Tibial nerve (tissue), 4 donors: ENCODE data around the gene ADM. TPM values are rescaled to one million over a fixed set of nuclear protein-coding genes. Genes with fewer than 3 reads are reported as not detected.

Experiments
- DNase-seq, 2 donors: peaks; one replicate each; pipeline ENCODE4 v3.0.0-alpha.2; 2019; ENCODE audit warnings: low spot score in 2 of 2
- H3K27ac ChIP-seq, 4 donors: fragments of 200-600 bp; sonication (generic) in 3 of 4; one replicate each; pipeline ENCODE4 v1.5.1; 2017 to 2019; ENCODE audit warnings: mild to moderate bottlenecking in 1 of 4
- H3K27me3 ChIP-seq, 2 donors: fragments of 200-600 bp; sonication (generic) in 1 of 2; one replicate each; pipeline versions ENCODE4 v1.5.1 to v1.6.0; 2017 to 2019
- H3K36me3 ChIP-seq, 3 donors: fragments of 200-600 bp; sonication (generic); one replicate each; pipeline ENCODE4 v1.5.1; 2018 to 2019
- H3K4me1 ChIP-seq, 4 donors: fragments of 200-600 bp; sonication (generic) in 3 of 4; one replicate each; pipeline ENCODE4 v1.5.1; 2017 to 2019
- H3K4me3 ChIP-seq, 4 donors: fragments of 200-600 bp; sonication (generic) in 3 of 4; one replicate each; pipeline ENCODE4 v1.5.1; 2017 to 2019; ENCODE audit warnings: mild to moderate bottlenecking in 1 of 4, moderate library complexity in 1 of 4
- H3K9me3 ChIP-seq, 4 donors: fragments of 200-600 bp; sonication (generic) in 3 of 4; one replicate each; pipeline ENCODE4 v1.5.1; 2017 to 2019
- EP300 ChIP-seq, 2 donors: sonication (generic); formaldehyde crosslinking; IDR thresholded peaks; one replicate each; pipeline ENCODE4 v1.6.1; 2017; ENCODE audit warnings: antibody characterized with exemption in 2 of 2, mild to moderate bottlenecking in 1 of 2
- POLR2A ChIP-seq, 2 donors: fragments of 450-650 bp; IDR thresholded peaks; one replicate each; pipeline ENCODE4 v1.6.1; 2017; ENCODE audit warnings: antibody characterized with exemption in 2 of 2, mild to moderate bottlenecking in 2 of 2, moderate library complexity in 2 of 2
- whole genome bisulfite sequencing, 2 donors: methylation state at CpG; one replicate each; pipeline ENCODE4 v1.1.5; 2018; 5-methylcytosine and 5-hydroxymethylcytosine counted together
- total RNA-seq, 4 donors: library from RNA; depleted of rRNA; stranded (reverse); fragments of >200 nt; gene quantifications; one replicate each; pipeline ENCODE4 v1.1.0, GENCODE V29; 2016
- TF ChIP-seq, protein P1 (sequence below), 5 experiments: fragments of 200-600 bp in 3 of 5; fragments of 450-650 bp in 2 of 5; sonication (generic) in 3 of 5; IDR thresholded peaks; one replicate each; pipeline ENCODE4 v1.5.1; 2016 to 2019; ENCODE audit warnings: antibody characterized with exemption in 5 of 5, mild to moderate bottlenecking in 3 of 5, moderate library complexity in 2 of 5

ADM gene
- total RNA-seq, 4 donors from 2014 or later, result 123 to 420 (median 197) TPM

DNA sequence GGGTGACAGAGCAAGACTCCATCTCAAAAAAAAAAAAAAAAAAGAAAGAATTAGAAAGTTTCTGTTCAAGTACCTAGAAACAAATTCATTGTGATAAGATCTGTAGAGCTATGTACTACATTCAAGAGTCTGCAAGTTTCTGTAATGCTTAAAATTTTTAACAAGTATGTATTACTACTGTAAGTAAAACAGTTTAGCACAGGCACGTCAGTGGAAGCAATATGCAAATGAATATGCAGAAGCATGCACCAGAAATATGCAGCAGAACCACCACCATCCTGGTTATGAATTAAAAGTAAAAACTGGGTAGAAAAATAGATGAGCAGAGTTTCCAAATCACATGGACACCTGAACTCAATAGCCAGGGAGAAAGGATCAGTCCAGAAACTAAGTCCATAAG, 30.1 kb upstream of the ADM start:
- Histone ChIP-seq H3K36me3 (no peaks in the 10 kb centered on the region), H3K27me3 (no peaks in the 10 kb centered on the region), H3K4me3 (no peak overlapping the region), H3K9me3 (no peaks in the 10 kb centered on the region), H3K4me1 (peaks cover 0 to 20% (median 4%) of the 10 kb centered on the region in 4 donors), H3K27ac (no peak overlapping the region)
- no peak for DNase-seq
- TF ChIP-seq, protein P1, sequence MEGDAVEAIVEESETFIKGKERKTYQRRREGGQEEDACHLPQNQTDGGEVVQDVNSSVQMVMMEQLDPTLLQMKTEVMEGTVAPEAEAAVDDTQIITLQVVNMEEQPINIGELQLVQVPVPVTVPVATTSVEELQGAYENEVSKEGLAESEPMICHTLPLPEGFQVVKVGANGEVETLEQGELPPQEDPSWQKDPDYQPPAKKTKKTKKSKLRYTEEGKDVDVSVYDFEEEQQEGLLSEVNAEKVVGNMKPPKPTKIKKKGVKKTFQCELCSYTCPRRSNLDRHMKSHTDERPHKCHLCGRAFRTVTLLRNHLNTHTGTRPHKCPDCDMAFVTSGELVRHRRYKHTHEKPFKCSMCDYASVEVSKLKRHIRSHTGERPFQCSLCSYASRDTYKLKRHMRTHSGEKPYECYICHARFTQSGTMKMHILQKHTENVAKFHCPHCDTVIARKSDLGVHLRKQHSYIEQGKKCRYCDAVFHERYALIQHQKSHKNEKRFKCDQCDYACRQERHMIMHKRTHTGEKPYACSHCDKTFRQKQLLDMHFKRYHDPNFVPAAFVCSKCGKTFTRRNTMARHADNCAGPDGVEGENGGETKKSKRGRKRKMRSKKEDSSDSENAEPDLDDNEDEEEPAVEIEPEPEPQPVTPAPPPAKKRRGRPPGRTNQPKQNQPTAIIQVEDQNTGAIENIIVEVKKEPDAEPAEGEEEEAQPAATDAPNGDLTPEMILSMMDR (IDR thresholded peaks at IDR 0.05), result no peak
- TF ChIP-seq EP300 (IDR thresholded peaks at IDR 0.05) (no peak), POLR2A (IDR thresholded peaks at IDR 0.05) (no peak)
- 55 to 74% methylated on average over 1 of the region's 1 CpG for WGBS, 2 donors

DNA sequence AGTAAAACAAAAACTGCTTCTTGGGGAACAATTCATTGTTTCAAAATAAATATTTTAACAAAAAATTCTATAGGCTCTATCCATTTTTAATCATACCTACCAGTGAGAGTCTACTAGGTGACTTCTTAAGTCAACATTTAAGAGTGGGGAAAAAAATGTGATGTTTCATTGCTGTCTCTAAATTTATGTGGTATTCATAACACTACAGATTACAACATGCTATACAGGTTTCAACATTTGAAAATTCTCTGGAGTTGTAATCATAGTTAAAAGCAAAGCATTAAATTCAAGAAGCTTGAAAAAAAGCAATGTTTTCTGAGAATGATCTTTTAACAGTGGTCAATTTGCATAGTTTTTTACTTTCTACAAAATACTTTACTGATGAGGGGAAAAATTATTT, 29.2 kb upstream of the ADM start:
- Histone ChIP-seq H3K36me3 (no peaks in the 10 kb centered on the region), H3K27ac (no peak overlapping the region), H3K9me3 (no peaks in the 10 kb centered on the region), H3K4me1 (peaks cover 0 to 20% (median 4%) of the 10 kb centered on the region in 4 donors), H3K27me3 (no peaks in the 10 kb centered on the region), H3K4me3 (no peak overlapping the region)
- no peak for DNase-seq
- TF ChIP-seq, protein P1 (IDR thresholded peaks at IDR 0.05), result no peak
- TF ChIP-seq EP300 (IDR thresholded peaks at IDR 0.05), result no peak
- no peak for TF ChIP-seq POLR2A (IDR thresholded peaks at IDR 0.05)

DNA sequence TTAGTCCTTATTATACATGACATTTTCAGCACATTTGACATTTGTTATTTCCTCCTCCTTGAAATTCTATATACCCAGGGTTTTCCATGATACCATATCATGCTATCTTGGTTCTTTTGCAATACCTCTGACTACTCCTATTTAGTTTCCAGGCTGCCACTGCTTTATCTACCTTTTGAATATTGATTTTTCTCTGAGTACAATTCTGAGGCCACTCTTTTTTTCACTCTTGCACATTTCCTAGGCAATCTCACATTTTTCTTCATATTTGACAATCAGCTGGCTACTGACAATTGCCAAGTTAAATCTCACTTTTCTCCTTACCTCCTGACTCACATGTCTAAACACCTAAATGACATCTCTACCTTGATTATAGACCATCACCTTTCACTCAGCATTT, 22.8 kb upstream of the ADM start:
- no peak for TF ChIP-seq EP300 (IDR thresholded peaks at IDR 0.05)
- TF ChIP-seq POLR2A (IDR thresholded peaks at IDR 0.05), result no peak
- TF ChIP-seq, protein P1 (IDR thresholded peaks at IDR 0.05), result no peak
- Histone ChIP-seq H3K4me3 (no peak overlapping the region), H3K9me3 (no peaks in the 10 kb centered on the region), H3K27me3 (no peaks in the 10 kb centered on the region), H3K27ac (no peak overlapping the region), H3K36me3 (no peaks in the 10 kb centered on the region), H3K4me1 (peaks cover 0 to 24% (median 6%) of the 10 kb centered on the region in 4 donors)
- no peak for DNase-seq

DNA sequence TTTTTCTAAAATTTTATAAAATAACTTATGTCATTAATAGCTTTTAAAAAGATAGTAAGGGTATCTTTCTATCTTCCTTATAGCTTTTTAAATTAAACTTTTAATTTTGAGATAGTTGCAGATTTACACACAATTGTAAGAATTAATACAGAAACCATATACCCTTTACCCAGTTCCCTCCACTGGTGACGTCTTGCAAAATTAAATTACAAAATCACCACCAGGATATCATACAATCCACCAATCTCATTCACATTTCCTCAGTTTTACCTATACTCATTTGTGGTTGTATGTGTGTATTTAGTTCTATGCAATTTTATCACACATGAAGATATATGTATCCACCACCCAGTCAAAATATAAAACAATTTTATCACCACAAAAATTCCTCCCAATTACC, 20.9 kb upstream of the ADM start:
- no peak overlapping the region for H3K4me3 ChIP-seq
- WGBS, 2 donors, result 76 to 82% methylated on average over 1 of the region's 1 CpG
- TF ChIP-seq, protein P1 (IDR thresholded peaks at IDR 0.05), result no peak
- TF ChIP-seq POLR2A (IDR thresholded peaks at IDR 0.05) (no peak), EP300 (IDR thresholded peaks at IDR 0.05) (no peak)
- H3K4me1 ChIP-seq, result peaks cover 0 to 37% (median 9%) of the 10 kb centered on the region in 4 donors
- H3K27me3 ChIP-seq, result no peaks in the 10 kb centered on the region
- H3K9me3 ChIP-seq, result no peaks in the 10 kb centered on the region
- no peaks in the 10 kb centered on the region for H3K36me3 ChIP-seq
- H3K27ac ChIP-seq, result no peak overlapping the region
- no peak for DNase-seq

DNA sequence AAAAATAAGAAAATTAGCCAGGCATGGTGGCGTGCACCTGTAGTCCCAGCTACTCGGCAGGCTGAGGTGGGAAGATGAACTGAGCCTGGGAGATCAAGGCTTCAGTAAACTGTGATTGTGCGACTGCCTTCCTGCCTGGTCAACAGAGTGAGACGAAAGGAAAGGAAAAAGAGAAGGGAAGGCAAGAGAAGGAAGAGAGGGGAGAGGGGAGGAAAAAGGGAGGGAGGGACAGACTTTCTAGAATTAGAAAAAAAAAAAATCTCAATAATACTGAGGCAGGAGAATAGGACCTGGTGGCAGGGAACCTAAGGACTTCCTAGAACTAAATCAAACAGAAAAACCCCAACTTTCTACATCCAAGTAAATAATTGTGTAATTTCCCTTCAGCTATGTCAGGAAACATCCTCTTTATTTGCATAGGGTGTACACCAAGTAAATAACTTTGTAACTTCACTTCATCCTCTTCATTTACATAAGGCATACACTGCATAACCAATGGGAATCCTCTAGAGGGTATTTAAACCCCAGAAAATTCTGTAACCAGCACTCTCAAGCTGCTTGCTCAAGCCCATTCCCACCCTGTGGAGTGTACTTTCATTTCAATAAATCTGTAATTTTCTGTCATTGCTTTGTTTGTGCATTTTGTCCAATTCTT, 19.6 kb upstream of the ADM start:
- no peak for DNase-seq
- no peaks in the 10 kb centered on the region for H3K9me3 ChIP-seq
- peaks cover 0 to 48% (median 9%) of the 10 kb centered on the region in 4 donors for H3K4me1 ChIP-seq
- H3K27ac ChIP-seq, result no peak overlapping the region
- 85 to 90% methylated on average over 4 of the region's 4 CpGs for WGBS, 2 donors
- no peak for TF ChIP-seq POLR2A (IDR thresholded peaks at IDR 0.05)
- no peak for TF ChIP-seq EP300 (IDR thresholded peaks at IDR 0.05)
- TF ChIP-seq, protein P1 (IDR thresholded peaks at IDR 0.05), result no peak
- H3K27me3 ChIP-seq, result no peaks in the 10 kb centered on the region
- peaks cover 0 to 9% (median 0%) of the 10 kb centered on the region in 3 donors for H3K36me3 ChIP-seq
- H3K4me3 ChIP-seq, result no peak overlapping the region
